HepG2 (cell line): ENCODE measurements around the gene DIP2C. TPM values are rescaled to one million over a fixed set of nuclear protein-coding genes. Genes with fewer than 3 reads are reported as not detected.

ENCODE experiments used
- ATAC-seq: fragments of 200-7000 bp; cut with Tn5 transposase; 3 replicates; pipeline ENCODE4 v1.9.1; 2020; ENCODE audit warnings: mild to moderate bottlenecking, moderate library complexity
- BruUV-seq: library from RNA; stranded (reverse); fragments of 400-500 nt; replicated peaks from 2 replicates; lab custom pipeline; 2021; lab: Mats Ljungman, UMichigan
- CTCF ChIA-PET: fragments of 300-600 bp; formaldehyde crosslinking; extraction: SDS; loops from one replicate; lab custom pipeline; 2021; ENCODE audit warnings: low total read pairs, inconsistent platforms, low intra/inter-chr PET ratio; lab: Yijun Ruan, JAX
- POLR2A ChIA-PET: fragments of 350-600 bp; sonication (Branson Sonifier 250); formaldehyde crosslinking; loops from one replicate; lab custom pipeline; 2020; ENCODE audit warnings: antibody characterized with exemption, inconsistent platforms; lab: Yijun Ruan, JAX
- DNase-seq: peaks from one replicate; pipeline ENCODE4 v3.0.0-alpha.2; 2015; ENCODE audit warnings: low spot score
- FAIRE-seq: peaks from 3 replicates; lab custom pipeline; 2011; peaks lifted over from hg19 to GRCh38; lab: Jason Lieb, UNC
- H2AFZ ChIP-seq: one replicate; pipeline ENCODE4 v1.6.1; 2011; ENCODE audit warnings: low read length, inconsistent platforms
- H3K27ac ChIP-seq: fragments of 300-600 bp; 3 replicates; pipeline ENCODE4 v1.8.0; 2011; ENCODE audit warnings: mixed run types, mild to moderate bottlenecking, mixed read lengths, low read length, inconsistent platforms; ENCODE audit not compliant: insufficient read depth; ENCODE audit errors: extremely low read length
- H3K27me3 ChIP-seq, 2 experiments: fragments of 200-600 bp in 1 of 2; 2 replicates in 1 of 2; 3 replicates in 1 of 2; pipeline versions ENCODE4 v1.6.0 to v1.8.0; 2011; ENCODE audit warnings: low read length in 2 of 2, mild to moderate bottlenecking in 2 of 2, moderate library complexity in 2 of 2, inconsistent platforms in 1 of 2; ENCODE audit not compliant: insufficient read depth in 2 of 2, control insufficient read depth in 1 of 2
- H3K36me3 ChIP-seq, 2 experiments: fragments of 200-600 bp in 1 of 2; replicated peaks in 1 of 2; 2 replicates in 1 of 2; 3 replicates in 1 of 2; pipeline versions ENCODE4 v1.5.1 to v1.8.0; 2011; ENCODE audit warnings: low read length in 2 of 2, inconsistent platforms in 1 of 2; ENCODE audit not compliant: insufficient read depth in 2 of 2, control insufficient read depth in 1 of 2
- H3K4me1 ChIP-seq: 2 replicates; pipeline ENCODE4 v1.5.1; 2012; ENCODE audit warnings: low read length, inconsistent platforms; ENCODE audit not compliant: insufficient read depth
- H3K4me2 ChIP-seq: 2 replicates; pipeline ENCODE4 v1.6.0; 2011; ENCODE audit warnings: low read depth, low read length, inconsistent platforms
- H3K4me3 ChIP-seq, 3 experiments: fragments of 200-600 bp in 1 of 3; sonication (generic), shearing (Covaris generic) in 1 of 3; replicated peaks in 1 of 3; 2 replicates each; pipeline ENCODE4 v1.5.1; 2011 to 2016; ENCODE audit warnings: low read length in 3 of 3, inconsistent platforms in 2 of 3, low read depth in 2 of 3, mild to moderate bottlenecking in 2 of 3, control low read depth in 1 of 3, mixed read lengths in 1 of 3; ENCODE audit not compliant: insufficient read depth in 1 of 3
- H3K79me2 ChIP-seq: one replicate; pipeline ENCODE4 v1.6.1; 2011; ENCODE audit warnings: low read length, inconsistent platforms; ENCODE audit not compliant: insufficient read depth
- H3K9ac ChIP-seq: 2 replicates; pipeline ENCODE4 v1.6.0; 2011; ENCODE audit warnings: mild to moderate bottlenecking, low read depth, low read length, inconsistent platforms; ENCODE audit not compliant: insufficient read depth
- H3K9me3 ChIP-seq: 2 replicates; pipeline ENCODE4 v1.5.1; 2012; ENCODE audit warnings: mild to moderate bottlenecking, low read length
- H4K20me1 ChIP-seq: 2 replicates; pipeline ENCODE4 v1.6.0; 2011; ENCODE audit warnings: inconsistent platforms, mild to moderate bottlenecking, low read length, moderate library complexity; ENCODE audit not compliant: insufficient read depth
- ARNTL ChIP-seq: sonication (generic); formaldehyde crosslinking; IDR thresholded peaks from 2 replicates; pipeline ENCODE4 v1.4.0; 2020; ENCODE audit warnings: mild to moderate bottlenecking, missing genetic modification reagents
- HNRNPK ChIP-seq: fragments of 200-400 bp; formaldehyde crosslinking; IDR thresholded peaks from 2 replicates; pipeline ENCODE4 v1.6.1; 2018; ENCODE audit warnings: low read length, low read depth, moderate library complexity, mild to moderate bottlenecking; ENCODE audit not compliant: poor library complexity, severe bottlenecking
- KAT8 ChIP-seq: IDR thresholded peaks from 2 replicates; pipeline ENCODE4 v1.6.1; 2016; ENCODE audit warnings: missing genetic modification reagents, missing compliant biosample characterization
- REL ChIP-seq: sonication (generic); formaldehyde crosslinking; conservative IDR thresholded peaks from 2 replicates; pipeline ENCODE4 v1.8.0; 2022; ENCODE audit warnings: mild to moderate bottlenecking, missing genetic modification reagents, moderate library complexity
- SOX13 ChIP-seq, 3 experiments: fragments of 450-650 bp in 1 of 3; sonication (generic) in 1 of 3; formaldehyde crosslinking in 1 of 3; IDR thresholded peaks in 2 of 3; conservative IDR thresholded peaks in 1 of 3; 2 replicates each; pipeline versions ENCODE4 v1.5.0 to v1.6.1; 2016 to 2020; ENCODE audit warnings: antibody characterized with exemption in 1 of 3, mild to moderate bottlenecking in 1 of 3, missing compliant biosample characterization in 1 of 3, missing genetic modification reagents in 1 of 3, moderate library complexity in 1 of 3
- TARDBP ChIP-seq: sonication (generic); formaldehyde crosslinking; IDR thresholded peaks from 2 replicates; pipeline ENCODE4 v1.8.0; 2022; ENCODE audit warnings: mild to moderate bottlenecking, missing genetic modification reagents
- ZNF547 ChIP-seq: sonication (generic); formaldehyde crosslinking; IDR thresholded peaks from 2 replicates; pipeline ENCODE4 v1.5.1; 2020; ENCODE audit warnings: mild to moderate bottlenecking, missing genetic modification reagents
- ZNF746 ChIP-seq: sonication (generic); formaldehyde crosslinking; IDR thresholded peaks from 2 replicates; pipeline ENCODE4 v1.8.0; 2022; ENCODE audit warnings: mild to moderate bottlenecking, missing genetic modification reagents
- ZNF768 ChIP-seq: sonication (generic); formaldehyde crosslinking; IDR thresholded peaks from 2 replicates; pipeline ENCODE4 v1.4.0; 2020; ENCODE audit warnings: missing genetic modification reagents
- ZNF878 ChIP-seq: sonication (generic); formaldehyde crosslinking; IDR thresholded peaks from 2 replicates; pipeline ENCODE4 v1.8.1; 2023; ENCODE audit warnings: mild to moderate bottlenecking, missing genetic modification reagents, moderate library complexity
- WGBS: methylation state at CpG from one replicate; pipeline ENCODE4 v1.1.6; 2017; ENCODE audit warnings: low lambda C conversion rate; 5-methylcytosine and 5-hydroxymethylcytosine counted together
- in situ Hi-C: cut with HindIII; loops from 2 replicates; pipeline ENCODE4 v1.10.0; 2017; ENCODE audit warnings: low pct_unique_long_range_greater_than_20kb; ENCODE audit not compliant: extremely low pct_ligation_motif_present
- intact Hi-C: fragments of 100-400 bp; cut with micrococcal nuclease; formaldehyde crosslinking; loops from one replicate; pipeline ENCODE4 v1.10.0; 2022; ENCODE audit not compliant: unreplicated experiment
- polyA plus RNA-seq, 8 experiments: library from polyadenylated mRNA; depleted of rRNA in 3 of 8; stranded (reverse) in 7 of 8; unstranded in 1 of 8; fragments of >200 nt; fragmentation: Illumina TruSeq in 4 of 8; extraction: Trizol in 4 of 8; gene quantifications; 2 replicates each; pipeline versions ENCODE4 v1.2.1 to v1.2.3, GENCODE V29; 2011 to 2016; ENCODE audit warnings: low read depth in 4 of 8, missing spikeins in 1 of 8, mixed read lengths in 1 of 8; ENCODE audit not compliant: insufficient read depth in 1 of 8
- total RNA-seq, 5 experiments: library from RNA; depleted of rRNA; stranded (reverse); fragments of >200 nt; fragmentation: Illumina TruSeq; extraction: Trizol; gene quantifications; 2 replicates each; pipeline ENCODE4 v1.2.3, GENCODE V29; 2016; ENCODE audit warnings: low read depth in 1 of 5
- TF ChIP-seq, protein P1 (sequence below): sonication (generic); formaldehyde crosslinking; IDR thresholded peaks from 2 replicates; pipeline ENCODE4 v1.4.0; 2020; ENCODE audit warnings: missing genetic modification reagents
- TF ChIP-seq, protein P2 (sequence below): IDR thresholded peaks from 2 replicates; pipeline ENCODE4 v1.6.1; 2016; ENCODE audit warnings: missing compliant biosample characterization, missing genetic modification reagents, borderline replicate concordance

DIP2C gene
- total and polyA plus RNA-seq, 2 of the 13 experiments (the other 11 are each of a cell fraction or from before 2014, with no cell fraction given): 2.2 to 2.7 TPM

DNA sequence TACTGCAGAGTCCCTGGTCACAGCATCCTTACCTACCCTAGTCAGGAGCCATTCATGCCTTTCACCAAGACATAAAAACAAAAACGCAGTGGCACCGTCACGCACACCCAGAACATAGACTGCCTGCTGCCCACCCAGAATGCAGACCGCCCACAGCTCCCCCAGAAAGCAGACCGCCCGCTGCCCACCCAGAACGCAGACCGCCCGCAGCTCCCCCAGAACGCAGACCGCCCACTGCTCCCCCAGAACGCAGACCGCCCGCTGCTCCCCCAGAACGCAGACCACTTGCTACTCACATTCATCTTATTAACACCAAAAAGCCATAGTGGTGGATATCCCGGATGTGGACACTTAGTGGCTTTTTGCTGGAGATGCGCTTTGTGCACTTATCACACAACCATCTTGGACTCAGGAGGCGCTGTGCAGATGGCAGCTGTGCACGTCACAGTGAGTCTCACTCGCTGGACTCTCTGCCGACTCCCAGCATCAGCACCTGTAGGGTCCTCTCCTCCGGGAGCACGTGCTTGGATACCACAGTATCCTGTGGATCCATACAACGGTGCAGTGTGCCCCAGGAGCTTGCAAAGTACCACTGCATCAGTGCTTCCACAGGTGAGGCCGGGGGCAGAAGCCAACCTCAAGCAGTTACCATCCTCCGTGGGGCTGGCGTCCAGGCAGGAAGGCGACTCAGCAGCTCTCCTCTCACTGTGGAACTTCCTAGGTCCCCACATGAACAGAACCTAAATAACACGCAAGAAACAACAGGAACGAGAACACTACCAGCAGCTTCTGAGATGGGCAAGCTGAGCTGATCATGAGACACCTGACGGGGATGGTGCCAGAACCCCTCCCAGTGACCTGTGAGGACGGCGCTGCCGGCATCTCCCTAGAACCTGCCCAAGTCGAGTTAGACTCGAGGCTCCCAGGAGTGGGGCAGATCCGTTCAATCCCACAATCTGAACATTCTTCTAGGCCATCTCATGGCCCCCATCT, 161.0 kb downstream of the DIP2C start (continued):
- TF ChIP-seq, protein P1, sequence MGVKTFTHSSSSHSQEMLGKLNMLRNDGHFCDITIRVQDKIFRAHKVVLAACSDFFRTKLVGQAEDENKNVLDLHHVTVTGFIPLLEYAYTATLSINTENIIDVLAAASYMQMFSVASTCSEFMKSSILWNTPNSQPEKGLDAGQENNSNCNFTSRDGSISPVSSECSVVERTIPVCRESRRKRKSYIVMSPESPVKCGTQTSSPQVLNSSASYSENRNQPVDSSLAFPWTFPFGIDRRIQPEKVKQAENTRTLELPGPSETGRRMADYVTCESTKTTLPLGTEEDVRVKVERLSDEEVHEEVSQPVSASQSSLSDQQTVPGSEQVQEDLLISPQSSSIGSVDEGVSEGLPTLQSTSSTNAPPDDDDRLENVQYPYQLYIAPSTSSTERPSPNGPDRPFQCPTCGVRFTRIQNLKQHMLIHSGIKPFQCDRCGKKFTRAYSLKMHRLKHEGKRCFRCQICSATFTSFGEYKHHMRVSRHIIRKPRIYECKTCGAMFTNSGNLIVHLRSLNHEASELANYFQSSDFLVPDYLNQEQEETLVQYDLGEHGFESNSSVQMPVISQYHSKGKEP (CRISPR knock-in tag): no peak
- TF ChIP-seq ZNF768 (CRISPR knock-in tag) (no peak), KAT8 (CRISPR knock-in tag) (no peak), SOX13 (IDR thresholded peaks at IDR 0.05) (no peak), SOX13 (CRISPR knock-in tag; conservative IDR thresholded peaks at IDR 0.05 in 1 of 2, IDR thresholded peaks at IDR 0.05 in 1 of 2) (no peak), ZNF878 (no peak)
- TF ChIP-seq, protein P2, sequence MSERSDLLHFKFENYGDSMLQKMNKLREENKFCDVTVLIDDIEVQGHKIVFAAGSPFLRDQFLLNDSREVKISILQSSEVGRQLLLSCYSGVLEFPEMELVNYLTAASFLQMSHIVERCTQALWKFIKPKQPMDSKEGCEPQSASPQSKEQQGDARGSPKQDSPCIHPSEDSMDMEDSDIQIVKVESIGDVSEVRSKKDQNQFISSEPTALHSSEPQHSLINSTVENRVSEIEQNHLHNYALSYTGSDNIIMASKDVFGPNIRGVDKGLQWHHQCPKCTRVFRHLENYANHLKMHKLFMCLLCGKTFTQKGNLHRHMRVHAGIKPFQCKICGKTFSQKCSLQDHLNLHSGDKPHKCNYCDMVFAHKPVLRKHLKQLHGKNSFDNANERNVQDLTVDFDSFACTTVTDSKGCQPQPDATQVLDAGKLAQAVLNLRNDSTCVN: no peak

DNA sequence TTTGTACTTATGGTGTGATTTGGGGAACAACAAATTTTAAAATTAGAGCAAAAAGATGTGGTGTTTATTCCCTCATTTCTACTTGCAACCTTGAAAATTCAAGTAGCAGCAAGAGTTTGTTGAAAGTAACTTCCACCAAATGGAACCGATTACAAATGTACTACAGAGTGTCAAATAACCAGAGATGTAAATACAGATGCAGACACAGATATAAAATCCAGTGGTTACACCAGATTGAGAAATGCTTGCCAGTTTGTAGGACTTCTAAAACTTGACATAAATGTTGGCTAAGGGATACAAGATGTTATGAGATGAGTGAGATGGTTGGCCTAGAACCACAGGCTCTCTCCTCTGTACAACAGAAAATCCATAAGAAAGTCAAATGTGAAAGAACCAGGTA, 162.1 kb downstream of the DIP2C start:
- BruUV-seq: no TSS peak
- no peak overlapping the region for H2AFZ ChIP-seq
- no peaks in the 10 kb centered on the region for H3K79me2 ChIP-seq
- no peak overlapping the region for H3K27ac ChIP-seq
- CTCF ChIA-PET: no interaction called here
- ATAC-seq (no peak), FAIRE-seq (no peak)
- POLR2A ChIA-PET: no interaction called here
- no peaks in the 10 kb centered on the region for H3K36me3 ChIP-seq
- no peaks in the 10 kb centered on the region for H3K27me3 ChIP-seq
- intact Hi-C loops: no loop called here
- no peak overlapping the region for H3K4me3 ChIP-seq
- WGBS: 89% methylated on average over 1 of the region's 1 CpG
- no peaks in the 10 kb centered on the region for H3K9me3 ChIP-seq
- H4K20me1 ChIP-seq: no peaks in the 10 kb centered on the region; the same call in 1 of the 2 replicates
- H3K9ac ChIP-seq: no peak overlapping the region
- H3K4me1 ChIP-seq: no peaks in the 10 kb centered on the region
- TF ChIP-seq TARDBP (CRISPR knock-in tag) (no peak), ZNF547 (CRISPR knock-in tag) (no peak), ARNTL (no peak), REL (CRISPR knock-in tag) (no peak), HNRNPK (no peak), ZNF746 (no peak)
- TF ChIP-seq, all 625 proteins: peak for 0
- H3K4me2 ChIP-seq: no peak overlapping the region
- DNase-seq: no peak
- in situ Hi-C loops: no loop called here
